ENCODE data around the gene NINL. TPM values are rescaled to one million over a fixed set of nuclear protein-coding genes. Genes with fewer than 3 reads are reported as not detected.
"Not testable (repeated sequence)": the region's sequence is repeated elsewhere in the genome, so short reads cannot be mapped to it uniquely, and the experiment has no call there.

NINL gene
- total RNA-seq, 6 experiments from 2014 or later: 3.6 to 16.0 (median 7.1) TPM

DNA sequence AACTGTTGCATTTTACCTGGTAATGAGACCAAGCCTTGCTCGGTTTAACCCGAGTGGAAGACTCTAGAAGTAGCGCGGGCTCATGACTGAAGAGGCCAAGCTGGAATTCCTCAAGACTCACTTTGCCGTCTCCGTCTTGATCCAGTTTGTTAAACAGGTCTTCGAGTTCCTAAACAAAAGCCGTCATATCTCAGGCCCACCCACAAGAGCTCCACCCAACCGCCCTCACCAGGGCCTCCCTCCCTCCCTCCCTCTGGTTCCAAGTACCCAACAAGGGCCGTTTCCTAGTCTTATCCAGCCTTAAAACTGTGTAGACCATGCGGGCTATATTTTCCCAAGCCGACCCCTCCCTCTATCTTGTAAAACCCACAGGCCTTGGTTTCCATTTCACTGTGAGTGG lies 81.4 kb downstream of the NINL start:
- Histone ChIP-seq H3K27me3 (no peaks in the 10 kb centered on the region), H3K4me1 (peaks cover 0 to 22% (median 9%) of the 10 kb centered on the region in 4 donors), H3K4me3 (no peak overlapping the region), H3K9me3 (no peaks in the 10 kb centered on the region), H3K36me3 (no peaks in the 10 kb centered on the region), H3K27ac (no peak overlapping the region)
- ATAC-seq: no peak
- 87% methylated on average over 8 of the region's 12 CpGs for WGBS (ENCODE audit: insufficient coverage, low coverage, low lambda C conversion rate, missing lambda C conversion rate)
- TF ChIP-seq POLR2A (IDR thresholded peaks at IDR 0.05) (no peak), CTCF (IDR thresholded peaks at IDR 0.05) (no peak)
- DNase-seq: no peak
- intact Hi-C loops (cut with DNase I): no loop called here

GRCh38 chr20:25503051-25503639 lies 82.2 kb downstream of the NINL start:
- H3K36me3 ChIP-seq; DNase-seq; intact Hi-C loops (cut with DNase I); H3K4me3 ChIP-seq; H3K9me3 ChIP-seq; H3K27ac ChIP-seq; ATAC-seq; H3K27me3 ChIP-seq: not testable (repeated sequence)
- 100% methylated on average over 1 of the region's 6 CpGs for WGBS (ENCODE audit: insufficient coverage, low coverage, low lambda C conversion rate, missing lambda C conversion rate)
- H3K4me1 ChIP-seq: peaks cover 0 to 15% (median 6%) of the 10 kb centered on the region in 4 donors

GRCh38 chr20:25500880-25501351 lies 84.4 kb downstream of the NINL start:
- TF ChIP-seq POLR2A (IDR thresholded peaks at IDR 0.05) (no peak), CTCF (IDR thresholded peaks at IDR 0.05) (no peak)
- no peaks in the 10 kb centered on the region for H3K36me3 ChIP-seq
- intact Hi-C loops (cut with DNase I): no loop called here
- peaks cover 0 to 7% (median 0%) of the 10 kb centered on the region in 4 donors for H3K4me1 ChIP-seq
- H3K27ac ChIP-seq: no peak overlapping the region
- no peaks in the 10 kb centered on the region for H3K27me3 ChIP-seq
- ATAC-seq (no peak), DNase-seq (no peak)
- WGBS (ENCODE audit: insufficient coverage, low coverage, low lambda C conversion rate, missing lambda C conversion rate): 94% methylated on average over 6 of the region's 13 CpGs
- H3K9me3 ChIP-seq: no peaks in the 10 kb centered on the region
- no peak overlapping the region for H3K4me3 ChIP-seq

- no peak for TF ChIP-seq POLR2A (IDR thresholded peaks at IDR 0.05)
- Histone ChIP-seq H3K4me3 (no peak overlapping the region), H3K27ac (no peak overlapping the region), H3K9me3 (no peaks in the 10 kb centered on the region), H3K27me3 (no peaks in the 10 kb centered on the region), H3K36me3 (no peaks in the 10 kb centered on the region), H3K4me1 (peaks cover 0 to 7% (median 0%) of the 10 kb centered on the region in 4 donors)
- DNase-seq (no peak), ATAC-seq (no peak)
- WGBS (ENCODE audit: insufficient coverage, low coverage, low lambda C conversion rate, missing lambda C conversion rate): 95% methylated on average over 5 of the region's 8 CpGs
- intact Hi-C loops (cut with DNase I): loop anchor here in 1 of 2 donors (10.0 kb wide), 2 partner anchors 75 kb away; no protein-coding TSS in a partner anchor
Measured at GRCh38 chr20:25499855-25500434, 85.4 kb downstream of the NINL start.

DNA sequence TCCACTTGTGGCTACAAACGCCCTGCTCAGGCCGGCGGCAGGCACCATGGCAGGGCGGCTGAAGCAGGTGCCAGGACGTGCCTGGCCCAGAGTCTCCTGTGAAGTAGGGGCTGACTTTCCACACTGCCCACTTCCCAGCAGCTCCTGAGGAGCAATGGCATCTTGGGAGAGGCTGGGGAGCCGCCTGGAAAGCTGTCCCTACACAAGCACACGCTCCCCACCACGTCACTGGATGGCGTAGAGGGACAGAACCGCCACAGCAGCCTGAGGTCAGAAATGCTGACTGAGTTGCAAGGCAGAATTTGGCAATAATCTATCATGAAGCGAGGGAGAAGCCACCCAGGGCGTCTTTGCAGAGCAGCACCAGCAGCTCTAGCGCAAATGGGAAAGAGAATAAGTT lies 86.3 kb downstream of the NINL start:
- WGBS (ENCODE audit: insufficient coverage, low coverage, low lambda C conversion rate, missing lambda C conversion rate): 87% methylated on average over 4 of the region's 13 CpGs
- Histone ChIP-seq H3K4me1 (peaks cover 0 to 7% (median 0%) of the 10 kb centered on the region in 4 donors), H3K27ac (no peak overlapping the region), H3K4me3 (no peak overlapping the region), H3K9me3 (no peaks in the 10 kb centered on the region), H3K27me3 (no peaks in the 10 kb centered on the region), H3K36me3 (no peaks in the 10 kb centered on the region)
- ATAC-seq: no peak
- no peak for TF ChIP-seq CTCF (IDR thresholded peaks at IDR 0.05)
- TF ChIP-seq POLR2A (IDR thresholded peaks at IDR 0.05): no peak
- DNase-seq: no peak
- intact Hi-C loops (cut with DNase I): loop anchor here in 1 of 2 donors (10.0 kb wide), 2 partner anchors 74 to 76 kb away; no protein-coding TSS in a partner anchor

Data from right lobe of liver (tissue), 6 donors.